ENCODE data around the gene FGD2.

Gene FGD2

DNA sequence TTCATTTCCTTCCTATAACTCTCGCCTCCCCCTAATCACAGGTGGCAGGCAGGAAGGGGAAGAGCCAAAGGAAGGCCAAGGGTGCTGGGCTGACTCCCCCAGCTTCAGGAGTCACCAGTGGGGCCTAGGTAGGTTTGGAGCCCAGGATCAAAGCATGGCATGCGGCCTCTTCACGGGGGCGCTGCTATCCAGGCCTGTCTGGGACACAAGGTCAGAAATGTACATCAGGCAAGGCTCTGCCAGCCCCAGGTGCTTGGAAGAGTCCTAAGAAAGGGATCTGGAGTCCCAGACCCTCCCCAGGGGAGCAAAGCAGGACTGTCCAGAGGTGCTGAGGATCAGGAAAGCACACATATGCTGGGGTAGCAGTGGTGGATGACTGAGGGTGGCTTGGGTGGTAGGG, 40.5 kb upstream of the FGD2 start:
- H3K27me3 ChIP-seq (ENCODE audit: control insufficient read depth, insufficient read depth, low read length) = no peaks in the 10 kb centered on the region
- H3K36me3 ChIP-seq (ENCODE audit: control insufficient read depth, insufficient read depth, low read length) = peaks cover 23% of the 10 kb centered on the region
- no peak overlapping the region for H3K9ac ChIP-seq (ENCODE audit: low read length)
- H3K9me3 ChIP-seq (ENCODE audit: control insufficient read depth, low read length) = no peaks in the 10 kb centered on the region
- H3K4me1 ChIP-seq (ENCODE audit: control insufficient read depth, insufficient read depth, low read length) = peaks cover 72% of the 10 kb centered on the region
- no peak overlapping the region for H3K4me3 ChIP-seq (ENCODE audit: low read length)

DNA sequence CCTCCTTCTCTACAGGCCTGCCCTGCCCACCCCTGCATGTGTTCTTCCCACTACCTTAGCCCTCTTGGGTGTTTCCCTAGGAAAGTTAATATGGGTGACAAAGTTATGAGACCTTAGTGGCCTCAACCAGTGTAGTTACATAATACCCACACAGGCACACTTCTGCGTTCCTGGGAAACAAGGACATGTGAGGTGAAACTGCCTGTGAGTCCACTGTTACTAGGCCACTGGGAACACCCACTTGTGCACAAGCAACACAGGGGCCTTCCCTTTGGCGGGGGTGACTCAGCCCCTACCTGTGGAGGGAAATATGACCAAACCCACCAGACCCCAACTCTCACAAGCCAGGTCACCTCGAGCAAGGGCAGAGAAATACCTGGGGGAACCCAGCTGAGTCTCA, 38.2 kb upstream of the FGD2 start:
- H3K27me3 ChIP-seq (ENCODE audit: control insufficient read depth, insufficient read depth, low read length) = no peaks in the 10 kb centered on the region
- H3K4me1 ChIP-seq (ENCODE audit: control insufficient read depth, insufficient read depth, low read length) = peaks cover 63% of the 10 kb centered on the region
- H3K9ac ChIP-seq (ENCODE audit: low read length) = no peak overlapping the region
- H3K9me3 ChIP-seq (ENCODE audit: control insufficient read depth, low read length) = no peaks in the 10 kb centered on the region
- H3K4me3 ChIP-seq (ENCODE audit: low read length) = no peak overlapping the region
- peaks cover 46% of the 10 kb centered on the region for H3K36me3 ChIP-seq (ENCODE audit: control insufficient read depth, insufficient read depth, low read length)

DNA sequence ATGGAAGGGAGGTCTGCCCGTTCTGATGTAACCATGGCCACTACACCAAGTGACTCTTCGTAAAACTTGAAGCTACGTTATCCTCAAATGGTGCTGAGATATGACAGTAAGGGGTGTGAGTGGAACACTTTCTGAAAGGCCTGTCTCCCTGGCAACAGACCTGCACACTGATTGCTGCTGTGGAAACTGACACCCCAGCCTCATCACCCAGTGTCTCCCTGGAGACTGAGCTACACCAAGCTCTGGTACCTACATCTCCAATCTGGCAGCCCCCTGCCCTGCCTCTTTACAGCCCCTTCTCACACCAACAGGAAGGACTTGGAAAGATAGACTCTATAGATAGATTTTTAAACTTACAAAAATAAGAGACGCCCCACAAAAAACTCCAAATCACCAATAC, 37.7 kb upstream of the FGD2 start:
- no peak overlapping the region for H3K9ac ChIP-seq (ENCODE audit: low read length)
- peaks cover 50% of the 10 kb centered on the region for H3K36me3 ChIP-seq (ENCODE audit: control insufficient read depth, insufficient read depth, low read length)
- H3K4me1 ChIP-seq (ENCODE audit: control insufficient read depth, insufficient read depth, low read length) = peaks cover 63% of the 10 kb centered on the region

GRCh38 chr6:36968266-36968977, 37.0 kb upstream of the FGD2 start:
- Histone ChIP-seq H3K36me3 (ENCODE audit: control insufficient read depth, insufficient read depth, low read length) (peaks cover 51% of the 10 kb centered on the region), H3K4me3 (ENCODE audit: low read length) (no peak overlapping the region), H3K27me3 (ENCODE audit: control insufficient read depth, insufficient read depth, low read length) (no peaks in the 10 kb centered on the region), H3K9ac (ENCODE audit: low read length) (no peak overlapping the region), H3K9me3 (ENCODE audit: control insufficient read depth, low read length) (no peaks in the 10 kb centered on the region), H3K4me1 (ENCODE audit: control insufficient read depth, insufficient read depth, low read length) (peaks cover 57% of the 10 kb centered on the region)

More for the DNA sequence above, 37.7 kb upstream of the FGD2 start:
- no peaks in the 10 kb centered on the region for H3K9me3 ChIP-seq (ENCODE audit: control insufficient read depth, low read length)
- no peaks in the 10 kb centered on the region for H3K27me3 ChIP-seq (ENCODE audit: control insufficient read depth, insufficient read depth, low read length)
- H3K4me3 ChIP-seq (ENCODE audit: low read length) = no peak overlapping the region

DNA sequence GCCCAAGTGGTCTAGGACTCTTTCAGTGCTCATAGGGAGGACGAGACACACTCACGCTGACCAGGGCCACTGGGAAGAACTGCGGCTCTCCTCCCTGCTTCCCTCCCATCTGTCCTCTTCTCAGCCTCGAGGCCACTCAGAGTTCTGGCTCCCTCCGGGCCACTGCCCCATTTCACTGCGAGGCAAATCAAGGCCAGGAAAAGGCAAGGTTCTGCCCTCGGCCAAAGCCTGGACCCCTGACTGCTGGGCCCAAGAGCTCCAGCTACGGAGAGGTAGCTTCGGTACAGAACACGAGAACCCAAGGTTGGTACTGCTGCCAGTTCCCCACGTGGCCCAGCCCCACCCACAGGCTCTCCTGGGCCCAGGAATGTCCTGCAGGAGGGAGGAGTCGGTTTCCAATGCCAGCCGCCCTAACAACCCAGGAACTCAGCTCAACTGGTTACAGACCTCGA, 36.2 kb upstream of the FGD2 start:
- no peaks in the 10 kb centered on the region for H3K9me3 ChIP-seq (ENCODE audit: control insufficient read depth, low read length)
- peaks cover 49% of the 10 kb centered on the region for H3K4me1 ChIP-seq (ENCODE audit: control insufficient read depth, insufficient read depth, low read length)
- H3K27me3 ChIP-seq (ENCODE audit: control insufficient read depth, insufficient read depth, low read length) = no peaks in the 10 kb centered on the region
- H3K4me3 ChIP-seq (ENCODE audit: low read length) = no peak overlapping the region
- peaks cover 57% of the 10 kb centered on the region for H3K36me3 ChIP-seq (ENCODE audit: control insufficient read depth, insufficient read depth, low read length)
- no peak overlapping the region for H3K9ac ChIP-seq (ENCODE audit: low read length)

DNA sequence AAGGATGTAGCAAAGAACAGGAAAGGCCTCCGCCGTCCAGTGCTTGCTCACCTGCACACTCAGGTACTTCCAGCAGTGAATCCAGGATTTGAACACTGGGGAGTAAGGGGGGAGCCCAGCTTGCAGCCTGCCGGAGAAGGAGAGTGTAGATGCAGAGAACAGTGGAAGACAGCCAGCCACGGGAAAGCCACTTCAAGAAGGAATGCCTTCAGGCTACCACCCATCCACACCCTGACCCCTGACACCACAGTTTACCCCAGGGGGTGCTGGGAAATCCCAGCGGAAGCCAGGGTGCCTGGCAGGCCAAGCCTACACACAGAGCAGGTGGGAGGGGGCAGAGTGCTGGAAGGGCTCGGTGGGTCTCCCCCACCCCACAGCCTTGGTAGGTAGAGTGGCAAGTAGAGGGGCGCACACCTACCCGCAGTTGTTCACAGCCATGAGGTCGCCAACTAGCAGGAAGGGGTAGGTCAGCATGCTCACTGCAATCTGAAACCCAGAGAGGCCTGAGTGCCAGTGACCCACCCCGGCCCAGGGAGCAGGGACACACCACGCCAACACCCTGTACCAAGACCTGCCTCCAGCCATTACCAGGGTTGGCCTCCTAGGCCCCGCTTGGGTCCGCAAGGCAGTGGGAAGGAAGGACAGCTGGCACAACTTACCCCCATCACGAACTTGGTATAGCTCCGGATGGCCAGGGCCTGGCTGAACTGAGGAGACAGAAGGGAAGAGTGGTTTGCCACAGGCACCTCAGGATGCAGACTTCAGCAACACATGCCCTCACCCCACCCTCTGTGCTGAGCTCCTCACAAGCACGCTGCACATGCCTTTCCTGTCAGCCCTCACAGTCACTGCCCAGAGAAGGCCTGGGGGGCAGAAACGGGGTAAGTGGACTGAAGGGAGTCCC, 35.2 kb upstream of the FGD2 start:
- Histone ChIP-seq H3K9ac (ENCODE audit: low read length) (no peak overlapping the region), H3K36me3 (ENCODE audit: control insufficient read depth, insufficient read depth, low read length) (peaks cover 61% of the 10 kb centered on the region), H3K27me3 (ENCODE audit: control insufficient read depth, insufficient read depth, low read length) (no peaks in the 10 kb centered on the region), H3K4me3 (ENCODE audit: low read length) (no peak overlapping the region), H3K9me3 (ENCODE audit: control insufficient read depth, low read length) (no peaks in the 10 kb centered on the region), H3K4me1 (ENCODE audit: control insufficient read depth, insufficient read depth, low read length) (peaks cover 39% of the 10 kb centered on the region)

DNA sequence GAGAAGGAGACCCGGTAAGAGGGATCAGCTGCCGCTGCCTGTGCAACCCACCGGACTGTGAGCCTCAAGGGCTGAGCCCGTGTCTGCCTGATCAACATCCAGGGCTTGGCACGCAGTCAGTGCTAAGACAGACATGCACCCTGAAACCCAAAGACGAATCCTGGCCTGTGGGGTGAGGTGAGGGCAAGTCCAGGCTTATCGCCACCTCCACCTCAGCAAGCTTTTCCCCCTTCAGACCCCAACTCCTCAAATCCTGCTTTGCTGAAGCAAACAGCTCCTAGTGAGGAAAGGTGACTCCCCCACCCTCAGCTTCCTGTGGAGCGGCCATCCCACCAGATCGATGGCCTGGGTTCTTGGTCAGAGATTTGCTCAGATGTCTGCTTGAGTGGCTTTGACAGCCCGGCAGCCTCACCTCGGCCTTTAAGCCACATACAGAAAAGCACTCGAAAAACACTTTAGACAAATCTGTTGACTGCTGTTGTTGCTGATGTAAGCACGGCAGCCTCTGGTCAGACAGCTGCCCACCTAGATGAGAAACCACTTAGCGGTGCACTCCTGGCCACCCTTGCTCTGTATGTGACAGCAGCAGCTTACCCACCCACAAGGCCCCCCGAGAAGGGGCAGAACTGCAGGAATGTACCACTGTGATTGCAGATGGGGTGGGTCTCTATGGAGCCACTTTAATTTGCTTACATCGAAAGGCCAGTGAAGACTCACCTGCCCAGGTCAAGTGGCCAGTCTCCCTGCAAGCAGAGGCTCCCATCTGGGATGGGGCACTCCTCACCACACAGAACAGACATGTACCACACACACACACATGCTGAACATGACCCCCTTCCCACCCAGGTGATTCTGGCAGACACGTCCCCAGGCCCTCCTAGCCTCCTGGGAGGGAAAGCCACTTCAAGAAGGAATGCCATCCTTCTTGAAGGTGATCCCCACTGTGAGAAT, 34.3 kb upstream of the FGD2 start:
- peaks cover 70% of the 10 kb centered on the region for H3K36me3 ChIP-seq (ENCODE audit: control insufficient read depth, insufficient read depth, low read length)

DNA sequence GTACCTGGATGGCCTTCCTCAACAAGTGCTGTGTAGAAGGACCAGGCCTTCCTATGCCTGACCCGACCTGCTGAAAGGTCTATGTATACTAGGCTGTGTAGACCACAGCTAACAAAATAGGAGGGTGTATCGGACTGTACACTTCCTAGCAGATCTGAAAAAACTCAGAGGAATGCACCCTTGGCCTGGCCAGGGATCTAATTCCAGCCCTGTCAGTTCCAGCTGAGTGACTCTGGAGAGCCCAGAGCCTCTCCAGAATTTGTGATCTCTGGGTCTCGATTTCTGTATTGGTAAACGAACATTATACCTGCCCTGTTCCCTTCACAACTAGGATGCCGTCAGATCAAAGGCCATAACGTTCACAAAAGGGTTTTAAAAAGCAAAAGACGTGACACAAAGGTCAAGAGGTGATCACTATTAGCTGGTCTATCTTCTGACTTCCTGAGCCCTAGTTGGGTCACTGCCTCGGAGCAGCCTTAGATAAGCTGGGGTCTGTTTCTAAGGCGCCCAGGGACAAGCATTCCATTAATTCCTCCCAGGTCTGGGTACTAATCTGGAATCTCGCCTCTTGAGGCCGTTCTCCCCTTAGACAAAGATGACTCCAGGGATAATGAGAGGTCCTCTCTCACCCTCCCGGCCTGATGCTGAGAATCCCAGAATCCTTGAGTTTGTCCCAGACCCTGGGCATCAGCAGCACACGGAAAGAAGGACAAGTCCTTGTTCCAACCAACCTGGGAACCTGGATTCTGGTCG, 33.4 kb upstream of the FGD2 start:
- Histone ChIP-seq H3K9me3 (ENCODE audit: control insufficient read depth, low read length) (no peaks in the 10 kb centered on the region), H3K27me3 (ENCODE audit: control insufficient read depth, insufficient read depth, low read length) (no peaks in the 10 kb centered on the region), H3K4me1 (ENCODE audit: control insufficient read depth, insufficient read depth, low read length) (peaks cover 30% of the 10 kb centered on the region), H3K4me3 (ENCODE audit: low read length) (no peak overlapping the region), H3K9ac (ENCODE audit: low read length) (no peak overlapping the region), H3K36me3 (ENCODE audit: control insufficient read depth, insufficient read depth, low read length) (peaks cover 79% of the 10 kb centered on the region)

More for the DNA sequence above, 34.3 kb upstream of the FGD2 start:
- Histone ChIP-seq H3K4me3 (ENCODE audit: low read length) (no peak overlapping the region), H3K27me3 (ENCODE audit: control insufficient read depth, insufficient read depth, low read length) (no peaks in the 10 kb centered on the region), H3K9ac (ENCODE audit: low read length) (no peak overlapping the region), H3K4me1 (ENCODE audit: control insufficient read depth, insufficient read depth, low read length) (peaks cover 37% of the 10 kb centered on the region), H3K9me3 (ENCODE audit: control insufficient read depth, low read length) (no peaks in the 10 kb centered on the region)

DNA sequence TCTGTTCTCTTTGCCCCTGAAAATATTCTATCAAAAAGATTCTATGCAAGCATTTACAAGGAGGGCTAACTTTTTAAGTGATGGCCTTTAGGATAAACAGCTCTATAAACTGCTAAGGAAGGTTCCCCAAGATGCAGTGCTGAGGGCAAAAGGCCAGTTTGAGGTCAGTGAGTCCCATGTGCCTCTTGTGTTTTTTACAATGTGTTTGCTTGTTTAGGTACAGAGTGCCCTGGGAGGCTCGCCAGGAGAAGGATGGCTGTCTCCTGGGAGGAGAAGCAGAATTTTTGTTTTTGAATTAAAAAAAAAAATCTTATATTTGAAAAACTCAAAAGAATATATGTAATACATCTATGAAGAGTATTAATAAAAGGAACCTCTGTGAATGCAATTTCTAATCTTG, 32.3 kb upstream of the FGD2 start:
- Histone ChIP-seq H3K36me3 (ENCODE audit: control insufficient read depth, insufficient read depth, low read length) (peaks cover 82% of the 10 kb centered on the region), H3K9ac (ENCODE audit: low read length) (no peak overlapping the region), H3K4me3 (ENCODE audit: low read length) (no peak overlapping the region), H3K27me3 (ENCODE audit: control insufficient read depth, insufficient read depth, low read length) (no peaks in the 10 kb centered on the region), H3K9me3 (ENCODE audit: control insufficient read depth, low read length) (no peaks in the 10 kb centered on the region), H3K4me1 (ENCODE audit: control insufficient read depth, insufficient read depth, low read length) (peaks cover 21% of the 10 kb centered on the region)

DNA sequence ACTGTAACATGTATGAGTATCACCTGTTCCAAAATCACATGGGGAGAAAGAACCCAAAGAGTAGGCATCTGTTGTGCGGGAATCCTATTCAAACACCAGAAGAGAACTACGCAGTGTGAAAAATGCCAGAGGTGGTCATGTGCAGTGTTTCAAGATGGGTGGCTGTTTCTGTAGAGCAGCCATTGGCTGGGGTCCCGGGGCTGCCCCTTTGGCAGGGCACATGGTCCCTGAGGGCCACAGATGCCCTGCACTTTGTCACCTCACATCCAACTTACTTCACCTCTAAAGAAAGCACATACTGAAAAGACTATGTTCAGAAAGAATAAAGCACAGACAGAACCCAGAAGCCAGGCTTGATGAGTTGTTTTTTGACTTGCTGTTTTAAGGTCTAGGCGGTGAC, 31.8 kb upstream of the FGD2 start:
- Histone ChIP-seq H3K9me3 (ENCODE audit: control insufficient read depth, low read length) (no peaks in the 10 kb centered on the region), H3K9ac (ENCODE audit: low read length) (no peak overlapping the region), H3K4me3 (ENCODE audit: low read length) (no peak overlapping the region), H3K4me1 (ENCODE audit: control insufficient read depth, insufficient read depth, low read length) (peaks cover 16% of the 10 kb centered on the region), H3K27me3 (ENCODE audit: control insufficient read depth, insufficient read depth, low read length) (no peaks in the 10 kb centered on the region), H3K36me3 (ENCODE audit: control insufficient read depth, insufficient read depth, low read length) (peaks cover 82% of the 10 kb centered on the region)

Data from mucosa of stomach (tissue), 1 donor.